Measurements from ENCODE around the gene GLUD2.
"Not testable (repeated sequence)": the region's sequence is repeated elsewhere in the genome, so short reads cannot be mapped to it uniquely, and the experiment has no call there.

GLUD2 gene

DNA sequence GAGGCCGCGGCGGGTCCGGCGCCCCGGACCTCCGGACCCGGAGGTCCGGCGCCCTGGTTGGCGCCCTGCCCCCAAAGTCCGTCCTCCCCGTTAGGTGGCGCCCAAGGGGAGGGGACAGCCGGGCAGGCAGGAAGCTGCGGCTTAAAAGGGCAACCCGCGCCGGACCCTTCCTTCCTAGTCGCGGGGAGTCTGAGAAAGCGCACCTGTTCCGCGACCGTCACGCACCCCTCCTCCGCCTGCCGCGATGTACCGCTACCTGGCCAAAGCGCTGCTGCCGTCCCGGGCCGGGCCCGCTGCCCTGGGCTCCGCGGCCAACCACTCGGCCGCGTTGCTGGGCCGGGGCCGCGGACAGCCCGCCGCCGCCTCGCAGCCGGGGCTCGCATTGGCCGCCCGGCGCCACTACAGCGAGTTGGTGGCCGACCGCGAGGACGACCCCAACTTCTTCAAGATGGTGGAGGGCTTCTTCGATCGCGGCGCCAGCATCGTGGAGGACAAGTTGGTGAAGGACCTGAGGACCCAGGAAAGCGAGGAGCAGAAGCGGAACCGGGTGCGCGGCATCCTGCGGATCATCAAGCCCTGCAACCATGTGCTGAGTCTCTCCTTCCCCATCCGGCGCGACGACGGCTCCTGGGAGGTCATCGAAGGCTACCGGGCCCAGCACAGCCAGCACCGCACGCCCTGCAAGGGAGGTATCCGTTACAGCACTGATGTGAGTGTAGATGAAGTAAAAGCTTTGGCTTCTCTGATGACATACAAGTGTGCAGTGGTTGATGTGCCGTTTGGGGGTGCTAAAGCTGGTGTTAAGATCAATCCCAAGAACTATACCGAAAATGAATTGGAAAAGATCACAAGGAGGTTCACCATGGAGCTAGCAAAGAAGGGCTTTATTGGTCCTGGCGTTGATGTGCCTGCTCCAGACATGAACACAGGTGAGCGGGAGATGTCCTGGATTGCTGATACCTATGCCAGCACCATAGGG lies at the start of gene GLUD2:
Gene GLUD2 (plus strand): TSS at position 170 of the 979 bp plus-strand sequence. CDS start 75 bp downstream, at position 245.
- not testable (repeated sequence) for H3K27ac ChIP-seq; DNase-seq (ENCODE audit: low spot score)
- peak within 1 kb of the TSS; percentile 62 for H3K4me3 ChIP-seq

- H3K27ac ChIP-seq, result no peak overlapping the region
- no peak for DNase-seq (ENCODE audit: low spot score)
- H3K4me3 ChIP-seq, result no peak overlapping the region
- TF ChIP-seq CTCF (IDR thresholded peaks at IDR 0.05), result no peak
These were observed 48.0 kb upstream of the GLUD2 start for GRCh38 chrX:120999413-120999812.

DNA sequence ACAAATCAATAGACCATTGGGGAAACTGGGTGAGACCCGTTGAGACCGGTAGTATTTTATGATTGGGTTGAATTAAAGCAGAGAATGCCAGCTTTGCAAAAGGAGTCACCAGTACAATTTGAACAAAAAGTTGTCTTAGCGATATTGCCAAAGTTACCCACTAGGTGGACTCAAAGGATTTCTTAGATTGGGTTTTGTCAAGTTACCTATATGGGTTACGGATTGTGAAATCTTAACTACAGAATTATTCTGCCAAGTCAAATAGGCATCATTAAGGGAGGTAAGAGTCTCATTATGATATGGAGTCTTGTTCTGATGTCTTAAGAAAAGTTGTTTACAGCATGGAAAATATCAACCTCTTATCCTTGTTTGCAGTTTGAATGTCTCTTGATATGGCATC lies 46.8 kb upstream of the GLUD2 start:
- DNase-seq (ENCODE audit: low spot score), result no peak
- no peak for TF ChIP-seq CTCF (IDR thresholded peaks at IDR 0.05)
- H3K4me3 ChIP-seq, result no peak overlapping the region
- H3K27ac ChIP-seq, result no peak overlapping the region

- H3K4me3 ChIP-seq, result no peak overlapping the region
- no peak for TF ChIP-seq CTCF (IDR thresholded peaks at IDR 0.05)
- H3K27ac ChIP-seq, result no peak overlapping the region
- DNase-seq (ENCODE audit: low spot score), result no peak
These were observed 38.5 kb upstream of the GLUD2 start for GRCh38 chrX:121008920-121009319.

DNA sequence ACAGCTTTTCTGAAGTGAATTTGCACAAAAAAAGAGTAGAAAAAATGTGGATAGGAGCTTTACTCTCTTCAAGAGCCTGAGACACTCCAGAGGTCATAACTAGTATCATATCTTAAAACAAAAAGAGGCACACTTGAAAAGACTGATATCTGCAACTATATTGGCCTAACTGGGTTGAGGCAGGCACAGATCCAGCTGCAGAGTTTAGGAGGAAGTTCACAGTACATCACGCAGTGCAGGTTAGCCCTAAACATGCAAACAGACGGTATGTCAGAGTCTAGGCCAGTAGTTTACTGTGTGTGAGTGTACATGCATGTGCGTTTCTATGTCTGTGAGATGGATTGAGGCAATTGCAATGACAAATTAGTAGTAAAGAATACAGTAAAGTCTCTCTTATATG lies 37.6 kb upstream of the GLUD2 start:
- H3K27ac ChIP-seq, result no peak overlapping the region
- H3K4me3 ChIP-seq, result no peak overlapping the region

GRCh38 chrX:121010218-121010617 lies 37.2 kb upstream of the GLUD2 start:
- H3K27ac ChIP-seq, result no peak overlapping the region
- H3K4me3 ChIP-seq, result no peak overlapping the region
- no peak for TF ChIP-seq CTCF (IDR thresholded peaks at IDR 0.05)
- DNase-seq (ENCODE audit: low spot score), result no peak

More for the DNA sequence above, 37.6 kb upstream of the GLUD2 start:
- TF ChIP-seq CTCF (IDR thresholded peaks at IDR 0.05), result no peak
- no peak for DNase-seq (ENCODE audit: low spot score)

DNA sequence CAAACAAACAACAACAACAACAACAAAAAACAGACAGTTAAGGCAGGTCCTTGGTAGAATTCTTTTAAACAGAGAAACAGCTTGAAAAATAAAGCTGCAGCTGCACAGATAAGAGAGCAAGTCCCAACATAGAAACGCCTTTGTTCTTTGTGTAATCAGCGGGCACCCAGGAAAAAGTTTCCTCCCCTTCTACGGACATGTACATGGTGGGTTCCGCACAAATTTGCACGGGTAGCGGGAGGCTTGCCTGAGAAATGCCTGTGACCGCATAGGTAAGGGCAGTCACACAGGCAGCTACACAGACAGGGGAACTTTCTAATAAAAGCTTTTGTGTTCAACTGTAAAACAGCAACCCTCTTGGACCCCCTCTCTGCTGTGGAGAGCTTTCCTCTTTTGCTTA lies 36.2 kb upstream of the GLUD2 start:
- no peak for DNase-seq (ENCODE audit: low spot score)
- Histone ChIP-seq H3K27ac (no peak overlapping the region), H3K4me3 (no peak overlapping the region)
- no peak for TF ChIP-seq CTCF (IDR thresholded peaks at IDR 0.05)
